ENCODE data around the gene LYRM4.

DNA sequence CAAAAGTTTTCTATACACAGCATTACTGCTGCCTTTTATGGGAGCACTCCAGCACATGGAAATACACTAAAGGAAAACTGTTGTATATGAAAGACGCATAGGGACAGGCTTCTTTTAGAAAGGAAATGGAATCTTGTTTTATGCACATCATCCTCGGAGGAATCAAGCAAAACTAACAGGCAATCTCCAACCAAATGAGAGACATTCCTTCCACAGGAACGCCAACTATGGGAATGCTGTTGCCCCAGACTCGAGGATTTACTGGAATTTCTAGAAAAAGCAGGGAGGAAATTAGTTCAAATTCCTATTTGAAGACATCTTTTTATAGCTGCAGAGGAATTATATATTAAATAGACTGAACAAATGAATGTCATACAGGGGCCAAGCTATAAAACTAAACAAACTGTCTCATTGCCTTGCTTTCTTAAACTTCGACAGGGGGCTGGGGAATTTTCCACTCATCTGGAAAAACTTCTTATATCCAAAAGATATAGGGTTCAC, 52.2 kb downstream of the LYRM4 start:
- TF ChIP-seq POLR2A (IDR thresholded peaks at IDR 0.05), result no peak
- TF ChIP-seq, protein P1, sequence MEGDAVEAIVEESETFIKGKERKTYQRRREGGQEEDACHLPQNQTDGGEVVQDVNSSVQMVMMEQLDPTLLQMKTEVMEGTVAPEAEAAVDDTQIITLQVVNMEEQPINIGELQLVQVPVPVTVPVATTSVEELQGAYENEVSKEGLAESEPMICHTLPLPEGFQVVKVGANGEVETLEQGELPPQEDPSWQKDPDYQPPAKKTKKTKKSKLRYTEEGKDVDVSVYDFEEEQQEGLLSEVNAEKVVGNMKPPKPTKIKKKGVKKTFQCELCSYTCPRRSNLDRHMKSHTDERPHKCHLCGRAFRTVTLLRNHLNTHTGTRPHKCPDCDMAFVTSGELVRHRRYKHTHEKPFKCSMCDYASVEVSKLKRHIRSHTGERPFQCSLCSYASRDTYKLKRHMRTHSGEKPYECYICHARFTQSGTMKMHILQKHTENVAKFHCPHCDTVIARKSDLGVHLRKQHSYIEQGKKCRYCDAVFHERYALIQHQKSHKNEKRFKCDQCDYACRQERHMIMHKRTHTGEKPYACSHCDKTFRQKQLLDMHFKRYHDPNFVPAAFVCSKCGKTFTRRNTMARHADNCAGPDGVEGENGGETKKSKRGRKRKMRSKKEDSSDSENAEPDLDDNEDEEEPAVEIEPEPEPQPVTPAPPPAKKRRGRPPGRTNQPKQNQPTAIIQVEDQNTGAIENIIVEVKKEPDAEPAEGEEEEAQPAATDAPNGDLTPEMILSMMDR (IDR thresholded peaks at IDR 0.05), result no peak
